GM12873 (cell line): ENCODE results near the gene IPO13.

ENCODE experiments used
- TF ChIP-seq, protein P1 (sequence below): IDR thresholded peaks from 2 replicates; pipeline ENCODE4 v1.5.1; 2012; ENCODE audit warnings: low read depth, mild to moderate bottlenecking, moderate library complexity, low read length, control low read depth; ENCODE audit not compliant: insufficient read depth; ENCODE audit errors: missing control alignments

Gene IPO13, protein sequence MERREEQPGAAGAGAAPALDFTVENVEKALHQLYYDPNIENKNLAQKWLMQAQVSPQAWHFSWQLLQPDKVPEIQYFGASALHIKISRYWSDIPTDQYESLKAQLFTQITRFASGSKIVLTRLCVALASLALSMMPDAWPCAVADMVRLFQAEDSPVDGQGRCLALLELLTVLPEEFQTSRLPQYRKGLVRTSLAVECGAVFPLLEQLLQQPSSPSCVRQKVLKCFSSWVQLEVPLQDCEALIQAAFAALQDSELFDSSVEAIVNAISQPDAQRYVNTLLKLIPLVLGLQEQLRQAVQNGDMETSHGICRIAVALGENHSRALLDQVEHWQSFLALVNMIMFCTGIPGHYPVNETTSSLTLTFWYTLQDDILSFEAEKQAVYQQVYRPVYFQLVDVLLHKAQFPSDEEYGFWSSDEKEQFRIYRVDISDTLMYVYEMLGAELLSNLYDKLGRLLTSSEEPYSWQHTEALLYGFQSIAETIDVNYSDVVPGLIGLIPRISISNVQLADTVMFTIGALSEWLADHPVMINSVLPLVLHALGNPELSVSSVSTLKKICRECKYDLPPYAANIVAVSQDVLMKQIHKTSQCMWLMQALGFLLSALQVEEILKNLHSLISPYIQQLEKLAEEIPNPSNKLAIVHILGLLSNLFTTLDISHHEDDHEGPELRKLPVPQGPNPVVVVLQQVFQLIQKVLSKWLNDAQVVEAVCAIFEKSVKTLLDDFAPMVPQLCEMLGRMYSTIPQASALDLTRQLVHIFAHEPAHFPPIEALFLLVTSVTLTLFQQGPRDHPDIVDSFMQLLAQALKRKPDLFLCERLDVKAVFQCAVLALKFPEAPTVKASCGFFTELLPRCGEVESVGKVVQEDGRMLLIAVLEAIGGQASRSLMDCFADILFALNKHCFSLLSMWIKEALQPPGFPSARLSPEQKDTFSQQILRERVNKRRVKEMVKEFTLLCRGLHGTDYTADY

DNA sequence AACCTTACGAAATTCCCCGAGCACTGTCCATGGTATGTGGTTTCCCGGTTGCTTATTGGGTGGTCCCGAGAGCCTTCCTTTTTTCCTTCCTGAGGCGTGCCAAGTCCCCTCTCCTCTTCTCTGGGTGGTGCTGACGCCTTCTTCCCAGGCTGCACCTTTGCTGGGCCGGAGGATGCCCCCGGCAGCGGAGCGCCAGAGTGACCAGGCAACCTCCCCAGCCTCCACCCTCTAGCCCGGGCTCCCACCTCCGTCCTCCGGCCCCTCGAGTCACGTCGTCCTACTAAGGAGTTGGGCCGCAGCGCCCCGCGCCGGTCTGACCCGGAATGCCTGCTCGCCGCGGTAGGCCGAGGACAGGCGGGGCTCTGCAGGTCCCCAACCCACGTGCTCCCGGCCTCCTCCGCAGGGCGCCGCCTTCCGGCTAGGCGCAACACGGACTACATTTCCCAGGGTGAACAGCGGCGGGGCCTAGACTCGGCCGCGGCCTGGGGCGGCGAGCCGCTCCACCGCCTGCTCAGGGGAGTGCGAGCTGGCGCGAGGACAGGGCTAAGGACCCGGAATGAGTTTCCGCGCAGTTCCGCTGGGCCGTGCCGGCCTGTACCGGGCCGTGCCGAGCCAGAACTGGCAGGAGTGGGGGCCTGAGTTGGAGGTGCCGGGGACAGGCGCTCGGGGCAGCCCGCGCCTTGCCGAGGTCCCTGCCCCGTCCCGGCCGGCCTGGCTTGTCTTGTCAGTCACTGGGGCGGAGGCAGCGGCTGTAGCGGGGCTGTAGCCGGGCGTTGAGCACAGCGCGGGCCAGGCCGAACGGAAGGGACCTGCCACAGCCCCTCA is at the start of gene IPO13:
Gene IPO13 (plus strand): TSS at position 715 of the 825 bp plus-strand sequence. CDS start 651 bp downstream, outside the sequence.
- TF ChIP-seq, protein P1, sequence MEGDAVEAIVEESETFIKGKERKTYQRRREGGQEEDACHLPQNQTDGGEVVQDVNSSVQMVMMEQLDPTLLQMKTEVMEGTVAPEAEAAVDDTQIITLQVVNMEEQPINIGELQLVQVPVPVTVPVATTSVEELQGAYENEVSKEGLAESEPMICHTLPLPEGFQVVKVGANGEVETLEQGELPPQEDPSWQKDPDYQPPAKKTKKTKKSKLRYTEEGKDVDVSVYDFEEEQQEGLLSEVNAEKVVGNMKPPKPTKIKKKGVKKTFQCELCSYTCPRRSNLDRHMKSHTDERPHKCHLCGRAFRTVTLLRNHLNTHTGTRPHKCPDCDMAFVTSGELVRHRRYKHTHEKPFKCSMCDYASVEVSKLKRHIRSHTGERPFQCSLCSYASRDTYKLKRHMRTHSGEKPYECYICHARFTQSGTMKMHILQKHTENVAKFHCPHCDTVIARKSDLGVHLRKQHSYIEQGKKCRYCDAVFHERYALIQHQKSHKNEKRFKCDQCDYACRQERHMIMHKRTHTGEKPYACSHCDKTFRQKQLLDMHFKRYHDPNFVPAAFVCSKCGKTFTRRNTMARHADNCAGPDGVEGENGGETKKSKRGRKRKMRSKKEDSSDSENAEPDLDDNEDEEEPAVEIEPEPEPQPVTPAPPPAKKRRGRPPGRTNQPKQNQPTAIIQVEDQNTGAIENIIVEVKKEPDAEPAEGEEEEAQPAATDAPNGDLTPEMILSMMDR, result peak; percentile 75

DNA sequence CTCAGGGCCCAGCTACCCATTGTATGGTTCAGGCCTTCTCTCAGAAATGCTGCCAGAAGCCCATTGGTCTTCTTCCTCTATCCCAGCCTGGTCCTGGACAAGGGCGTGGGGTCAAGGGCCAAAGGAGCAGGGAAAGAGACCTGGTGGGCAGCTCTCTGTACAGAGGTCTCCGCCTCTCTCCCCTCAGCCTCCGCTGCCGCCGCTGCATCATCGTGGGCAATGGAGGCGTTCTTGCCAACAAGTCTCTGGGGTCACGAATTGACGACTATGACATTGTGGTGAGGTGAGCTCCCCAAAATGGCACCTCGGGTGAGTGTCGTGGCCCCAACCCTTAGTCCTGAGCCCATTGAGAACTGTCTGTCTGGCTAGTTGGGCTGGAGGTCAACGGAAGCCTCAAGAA is 47.8 kb upstream of the IPO13 start:
- TF ChIP-seq, protein P1, result no peak

DNA sequence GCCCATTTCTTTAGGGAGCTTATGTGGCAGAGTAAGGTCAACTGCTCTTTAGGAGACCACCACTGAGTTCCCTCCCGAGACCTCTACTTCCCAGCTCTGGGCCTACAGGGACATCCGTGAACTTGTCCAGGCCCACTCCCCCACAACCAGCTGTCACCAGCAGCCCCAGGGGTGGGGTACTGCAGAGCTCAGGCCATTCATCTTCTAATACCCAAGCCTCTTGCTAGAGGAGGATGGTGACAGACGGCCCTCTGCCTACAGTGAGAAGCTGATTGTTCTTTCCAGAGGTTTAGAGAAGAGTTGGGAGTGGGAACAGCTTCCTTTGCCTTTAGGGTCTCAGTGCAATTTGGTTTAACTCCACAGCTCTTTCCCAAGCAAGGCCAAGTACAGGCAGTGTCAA is 46.4 kb upstream of the IPO13 start:
- TF ChIP-seq, protein P1, result no peak

DNA sequence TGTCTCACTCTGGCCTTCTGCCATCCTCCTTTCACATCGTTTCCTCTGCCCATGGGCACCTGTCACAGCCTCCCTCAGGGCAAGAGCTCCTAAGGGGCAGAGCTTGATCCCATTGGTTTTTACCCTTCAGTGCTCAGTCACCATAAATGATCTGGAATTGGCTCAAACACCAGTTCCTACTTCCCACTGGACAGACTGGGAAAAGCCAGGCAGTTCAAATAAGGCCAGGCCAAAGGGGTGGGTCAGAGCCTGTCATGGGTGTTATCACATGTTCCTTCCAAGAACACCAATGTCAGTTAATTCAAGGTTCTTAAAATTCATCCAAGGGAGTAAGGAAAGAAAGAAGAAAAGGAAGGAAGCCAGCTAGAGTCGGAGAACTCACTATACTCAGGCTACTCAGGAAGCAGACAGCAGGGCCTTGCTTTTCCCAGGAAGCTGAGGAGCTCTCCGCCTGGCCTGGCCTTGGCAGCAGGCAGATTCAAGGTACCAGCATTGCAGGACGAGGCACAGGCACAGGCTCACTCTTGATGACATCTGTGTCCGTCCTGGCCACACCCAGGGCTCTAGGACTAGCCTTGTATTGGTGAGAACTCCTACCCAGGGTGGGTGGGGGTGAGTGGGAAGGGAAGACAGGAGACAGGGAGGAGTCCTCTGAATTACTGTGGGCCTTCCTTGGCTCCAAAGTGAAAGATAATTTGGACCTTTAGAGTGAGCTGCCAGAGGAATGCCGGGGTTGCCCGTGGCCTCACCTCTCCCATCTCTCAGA is 45.4 kb upstream of the IPO13 start:
- TF ChIP-seq, protein P1, result no peak

DNA sequence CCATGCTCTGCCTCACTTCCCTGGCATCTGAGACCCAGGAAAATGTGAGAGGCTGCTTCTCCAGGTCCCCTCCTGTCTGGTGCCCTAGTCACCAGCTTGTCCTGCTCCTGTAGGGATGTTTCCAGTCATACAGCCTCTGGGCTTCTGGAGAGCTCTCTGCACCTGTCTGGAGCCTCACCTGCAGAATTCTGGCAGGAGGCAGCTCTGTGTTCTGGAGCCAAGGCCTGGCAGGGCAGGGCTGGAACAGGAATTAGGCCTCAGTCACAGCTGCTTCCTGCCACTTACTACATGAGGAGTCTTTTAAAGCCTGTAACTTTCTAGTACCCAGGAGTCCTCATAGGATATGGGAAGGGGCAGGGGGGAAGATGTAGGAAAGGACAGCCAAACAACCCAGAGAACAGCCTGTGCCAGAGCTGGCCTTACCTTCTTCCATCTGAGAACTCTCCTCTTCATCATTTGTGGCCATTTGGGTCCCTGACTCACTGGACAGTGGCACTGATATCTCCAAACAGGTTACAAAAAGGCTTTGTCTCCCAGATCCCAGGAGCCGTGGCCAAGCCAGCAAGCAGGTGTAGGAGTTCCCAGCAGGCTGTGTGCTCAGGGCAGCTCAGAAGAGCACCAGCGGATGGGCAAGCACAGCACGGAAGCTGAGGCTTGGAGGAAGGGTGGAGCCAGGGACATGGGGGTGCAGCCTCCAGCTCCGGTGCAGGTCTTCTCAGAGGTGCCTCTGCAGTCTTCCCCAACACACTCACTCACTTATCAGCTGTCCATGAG is 44.5 kb upstream of the IPO13 start:
- TF ChIP-seq, protein P1, result no peak
